Pancreas (tissue), 10 donors: Measurements from ENCODE around the gene PAX7. TPM values are rescaled to one million over a fixed set of nuclear protein-coding genes. Genes with fewer than 3 reads are reported as not detected.
"Not testable (repeated sequence)": the region's sequence is repeated elsewhere in the genome, so short reads cannot be mapped to it uniquely, and the experiment has no call there.

Experiments
- ATAC-seq, 4 donors: fragments of 200-7000 bp; cut with Tn5 transposase; one replicate each; pipeline versions ENCODE4 v1.8.0 to v1.9.1; 2020; ENCODE audit warnings: mild to moderate bottlenecking in 4 of 4, moderate library complexity in 4 of 4
- DNase-seq, 6 donors: peaks; one replicate each; pipeline ENCODE4 v3.0.0-alpha.2; 2020
- FAIRE-seq: peaks from 2 replicates; lab custom pipeline; 2012; peaks lifted over from hg19 to GRCh38; lab: Jason Lieb, UNC
- H3K27ac ChIP-seq, 4 donors: fragments of 200-600 bp; sonication (generic); 1 replicate in 3 of 4; 2 replicates in 1 of 4; pipeline versions ENCODE4 v1.5.0 to v1.8.0; 2020
- H3K27me3 ChIP-seq, 4 donors: fragments of 200-600 bp; one replicate each; pipeline ENCODE4 v1.8.0; 2021
- H3K36me3 ChIP-seq, 3 donors: fragments of 200-600 bp; sonication (generic) in 1 of 3; one replicate each; pipeline versions ENCODE4 v1.5.0 to v1.8.0; 2020 to 2021
- H3K4me1 ChIP-seq, 3 donors: fragments of 200-600 bp; one replicate each; pipeline ENCODE4 v1.8.0; 2021
- H3K4me3 ChIP-seq, 4 donors: fragments of 200-600 bp; sonication (generic) in 2 of 4; one replicate each; pipeline versions ENCODE4 v1.5.0 to v1.8.0; 2020 to 2021
- H3K9me3 ChIP-seq, 4 donors: fragments of 200-600 bp; one replicate each; pipeline ENCODE4 v1.8.0; 2021
- WGBS, 2 donors: extraction: QIAGEN DNeasy Blood & Tissue Kit; methylation state at CpG; one replicate each; pipeline ENCODE4 v1.1.7; 2013; 5-methylcytosine and 5-hydroxymethylcytosine counted together
- intact Hi-C, 3 donors: fragments of 100-400 bp; cut with DNase I; formaldehyde crosslinking; loops; one replicate each; pipeline versions ENCODE4 v1.11.1 to v1.14.2; 2022
- polyA plus RNA-seq, 2 donors: library from polyadenylated mRNA; stranded (reverse); fragments of 200-250 nt; gene quantifications; one replicate each; pipeline ENCODE4 v1.2.3, GENCODE V29; 2013
- total RNA-seq, 6 donors: library from RNA; stranded (reverse); fragmentation: NEBNext Ultra II Directional in 4 of 6; extraction: Animal tissue kit (Norgen Biotek cat#: 25700) in 4 of 6; gene quantifications; one replicate each; pipeline versions ENCODE4 v1.2.1 to v1.2.4, GENCODE V29; 2021 to 2023
- TF ChIP-seq, protein P1 (sequence below), 4 donors: fragments of 200-600 bp; sonication (generic) in 3 of 4; IDR thresholded peaks; one replicate each; pipeline versions ENCODE4 v1.5.0 to v1.8.0; 2021; ENCODE audit warnings: antibody characterized with exemption in 4 of 4
- donor health status: healthy with polysubstance abuse.
- donor health status: DM: no; HTN: no; CAD: no; lungs with moderate emphysema.
- donor health status: DM: no; HTN: no; CAD: no.
- donor health status: control.
- donor health status: control.
- donor health status: Bipolar disorder and iron deficiency.
- donor health status: DM: yes; HTN: yes; CAD: no.
- donor health status: DM: no; HTN: no; CAD: no.
- donor health status: DM: no; HTN: no; CAD: no.
- donor health status: DM: yes; HTN: yes; CAD: no.

The PAX7 gene
- total and polyA plus RNA-seq, 8 donors: not detected

GRCh38 chr1:18739408-18739807, 108.8 kb downstream of the PAX7 start:
- WGBS, 2 donors: 43 to 46% methylated on average over 6 of the region's 6 CpGs
- Histone ChIP-seq H3K27me3 (peaks cover 0 to 9% (median 0%) of the 10 kb centered on the region in 4 donors), H3K4me3 (no peak overlapping the region), H3K9me3 (no peaks in the 10 kb centered on the region), H3K36me3 (no peaks in the 10 kb centered on the region), H3K4me1 (no peaks in the 10 kb centered on the region), H3K27ac (no peak overlapping the region)
- FAIRE-seq (no peak), DNase-seq (no peak), ATAC-seq (no peak)
- TF ChIP-seq, protein P1, sequence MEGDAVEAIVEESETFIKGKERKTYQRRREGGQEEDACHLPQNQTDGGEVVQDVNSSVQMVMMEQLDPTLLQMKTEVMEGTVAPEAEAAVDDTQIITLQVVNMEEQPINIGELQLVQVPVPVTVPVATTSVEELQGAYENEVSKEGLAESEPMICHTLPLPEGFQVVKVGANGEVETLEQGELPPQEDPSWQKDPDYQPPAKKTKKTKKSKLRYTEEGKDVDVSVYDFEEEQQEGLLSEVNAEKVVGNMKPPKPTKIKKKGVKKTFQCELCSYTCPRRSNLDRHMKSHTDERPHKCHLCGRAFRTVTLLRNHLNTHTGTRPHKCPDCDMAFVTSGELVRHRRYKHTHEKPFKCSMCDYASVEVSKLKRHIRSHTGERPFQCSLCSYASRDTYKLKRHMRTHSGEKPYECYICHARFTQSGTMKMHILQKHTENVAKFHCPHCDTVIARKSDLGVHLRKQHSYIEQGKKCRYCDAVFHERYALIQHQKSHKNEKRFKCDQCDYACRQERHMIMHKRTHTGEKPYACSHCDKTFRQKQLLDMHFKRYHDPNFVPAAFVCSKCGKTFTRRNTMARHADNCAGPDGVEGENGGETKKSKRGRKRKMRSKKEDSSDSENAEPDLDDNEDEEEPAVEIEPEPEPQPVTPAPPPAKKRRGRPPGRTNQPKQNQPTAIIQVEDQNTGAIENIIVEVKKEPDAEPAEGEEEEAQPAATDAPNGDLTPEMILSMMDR (IDR thresholded peaks at IDR 0.05): no peak
- intact Hi-C loops: no loop called here

DNA sequence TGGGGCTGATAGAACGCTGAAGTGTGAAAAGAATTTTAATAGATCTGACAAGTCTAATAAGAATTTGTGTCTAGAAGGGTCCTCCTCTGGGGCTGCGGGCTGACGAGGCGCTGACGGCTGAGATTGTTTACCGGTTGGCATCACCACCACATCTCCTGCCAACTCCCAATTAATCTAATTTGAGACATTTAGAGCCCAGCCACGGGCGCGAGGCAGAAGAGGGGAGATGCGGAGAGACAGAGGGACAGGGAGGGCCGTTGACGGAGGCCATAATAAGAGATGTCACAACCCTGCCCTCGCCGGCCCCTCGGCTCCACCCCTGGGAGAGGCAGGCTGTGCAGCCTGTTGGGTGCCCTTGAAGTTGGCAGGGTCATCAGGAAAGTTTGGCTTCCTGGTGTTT, 109.3 kb downstream of the PAX7 start:
- ATAC-seq (no peak), FAIRE-seq (no peak), DNase-seq (no peak)
- no peak overlapping the region for H3K27ac ChIP-seq
- H3K4me1 ChIP-seq: no peaks in the 10 kb centered on the region
- intact Hi-C loops: no loop called here
- WGBS, 2 donors: 52% methylated on average over 15 of the region's 15 CpGs
- TF ChIP-seq, protein P1 (IDR thresholded peaks at IDR 0.05): no peak
- H3K27me3 ChIP-seq: peaks cover 0 to 9% (median 0%) of the 10 kb centered on the region in 4 donors
- no peaks in the 10 kb centered on the region for H3K9me3 ChIP-seq
- H3K36me3 ChIP-seq: no peaks in the 10 kb centered on the region
- no peak overlapping the region for H3K4me3 ChIP-seq

- ATAC-seq (no peak), DNase-seq (no peak), FAIRE-seq (no peak)
- no peaks in the 10 kb centered on the region for H3K36me3 ChIP-seq
- H3K27me3 ChIP-seq: peaks cover 0 to 9% (median 0%) of the 10 kb centered on the region in 4 donors
- H3K9me3 ChIP-seq: no peaks in the 10 kb centered on the region
- intact Hi-C loops: no loop called here
- TF ChIP-seq, protein P1 (IDR thresholded peaks at IDR 0.05): no peak
- H3K27ac ChIP-seq: no peak overlapping the region
- H3K4me1 ChIP-seq: no peaks in the 10 kb centered on the region
- 44 to 53% methylated on average over 1 of the region's 1 CpG for WGBS, 2 donors
- no peak overlapping the region for H3K4me3 ChIP-seq
Observed at GRCh38 chr1:18740617-18741016, 110.0 kb downstream of the PAX7 start.

GRCh38 chr1:18743233-18743632, 112.6 kb downstream of the PAX7 start:
- peaks cover 0 to 9% (median 0%) of the 10 kb centered on the region in 4 donors for H3K27me3 ChIP-seq
- H3K27ac ChIP-seq: no peak overlapping the region
- no peaks in the 10 kb centered on the region for H3K4me1 ChIP-seq
- H3K36me3 ChIP-seq: no peaks in the 10 kb centered on the region
- no peak overlapping the region for H3K4me3 ChIP-seq
- intact Hi-C loops: no loop called here
- TF ChIP-seq, protein P1 (IDR thresholded peaks at IDR 0.05): no peak
- FAIRE-seq (no peak), ATAC-seq (no peak), DNase-seq (no peak)
- no peaks in the 10 kb centered on the region for H3K9me3 ChIP-seq
- 33 to 39% methylated on average over 7 of the region's 7 CpGs for WGBS, 2 donors

DNA sequence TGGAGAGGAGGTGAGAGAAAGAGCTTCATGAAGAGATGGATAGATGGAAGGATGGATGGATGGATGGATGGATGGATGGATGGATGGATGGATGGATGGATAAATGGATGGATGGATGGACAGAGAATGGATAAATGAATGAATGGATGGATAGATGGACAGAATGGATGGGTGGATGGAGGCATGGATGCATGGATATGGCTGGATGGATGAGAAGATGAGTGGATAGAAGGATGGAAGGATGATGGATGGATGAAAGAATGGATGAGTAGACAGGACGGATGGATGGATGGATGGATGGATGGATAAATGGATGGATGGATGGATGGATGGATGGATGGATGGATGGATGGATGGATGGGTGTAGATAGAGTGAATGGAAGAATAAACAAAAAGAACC, 113.7 kb downstream of the PAX7 start:
- intact Hi-C loops, FAIRE-seq, H3K27me3 ChIP-seq, H3K4me1 ChIP-seq, H3K4me3 ChIP-seq, DNase-seq, ATAC-seq, H3K36me3 ChIP-seq, H3K27ac ChIP-seq, H3K9me3 ChIP-seq: not testable (repeated sequence)
- WGBS, 2 donors: 47 to 65% methylated on average over 1 of the region's 1 CpG
